ENCODE measurements around the gene LINGO4. TPM values are rescaled to one million over a fixed set of nuclear protein-coding genes. Genes with fewer than 3 reads are reported as not detected.
"Not testable (repeated sequence)": the region's sequence is repeated elsewhere in the genome, so short reads cannot be mapped to it uniquely, and the experiment has no call there.

The LINGO4 gene
- polyA plus RNA-seq, 3 donors: not detected

GRCh38 chr1:151782026-151782425 lies 23.2 kb downstream of the LINGO4 start:
- DNase-seq: not testable (repeated sequence)

GRCh38 chr1:151780736-151781135 lies 24.5 kb downstream of the LINGO4 start:
- not testable (repeated sequence) for DNase-seq

GRCh38 chr1:151779852-151780251 lies 25.4 kb downstream of the LINGO4 start:
- DNase-seq: no peak

- DNase-seq: no peak
Measured at GRCh38 chr1:151777317-151777716, 27.9 kb downstream of the LINGO4 start.

GRCh38 chr1:151776665-151777062 lies 28.6 kb downstream of the LINGO4 start:
- no peak for DNase-seq

GRCh38 chr1:151775894-151776664 lies 29.1 kb downstream of the LINGO4 start:
- no peak for DNase-seq

- DNase-seq: no peak
Measured at GRCh38 chr1:151774256-151774922, 30.8 kb downstream of the LINGO4 start.

- DNase-seq: no peak
Measured at GRCh38 chr1:151773702-151774101, 31.5 kb downstream of the LINGO4 start.

- DNase-seq: not testable (repeated sequence)
Measured at GRCh38 chr1:151769270-151769669, 35.9 kb downstream of the LINGO4 start.

GRCh38 chr1:151768351-151769066 lies 36.7 kb downstream of the LINGO4 start:
- peak; percentile 15 for DNase-seq

GRCh38 chr1:151763990-151764389 lies 41.2 kb downstream of the LINGO4 start:
- no peak for DNase-seq

- peak; percentile 84 for DNase-seq
Measured at GRCh38 chr1:151762941-151763921, 42.0 kb downstream of the LINGO4 start, which contains the start of gene MRPL9. Gene MRPL9, minus strand, starts transcription at chr1:151763496. Its CDS starts 17 bp downstream, at chr1:151763479.

- no peak for DNase-seq
Measured at GRCh38 chr1:151760597-151761385, 44.4 kb downstream of the LINGO4 start.

GRCh38 chr1:151759241-151759640 lies 46.0 kb downstream of the LINGO4 start:
- DNase-seq: no peak

GRCh38 chr1:151756291-151756690 lies 48.9 kb downstream of the LINGO4 start:
- no peak for DNase-seq

Other genes with a start within 250 kb of the LINGO4 start
- 10 to 100 TPM; 18.4 to 28.1 (median 27.0) TPM for gene SNX27, start 193.4 kb downstream of the LINGO4 start, polyA plus RNA-seq (ENCODE audit: insufficient read length in 3 of 3)
- under 1 TPM; 0.53 to 0.61 (median 0.58) TPM for gene CELF3, start 88.6 kb downstream of the LINGO4 start, polyA plus RNA-seq (ENCODE audit: insufficient read length in 3 of 3)
- under 1 TPM in 1 of 3 donors, not detected in 2; 0.24 TPM for gene RIIAD1, start 83.9 kb downstream of the LINGO4 start, polyA plus RNA-seq (ENCODE audit: insufficient read length in 3 of 3)
- 100 to 1,000 TPM; 116 to 122 (median 116) TPM for gene MRPL9, start 41.9 kb downstream of the LINGO4 start, polyA plus RNA-seq (ENCODE audit: insufficient read length in 3 of 3)
- 10 to 100 TPM in 1 of 3 donors, 1 to 10 TPM in 2; 8.1 to 13.2 (median 8.4) TPM for gene TDRKH, start 14.9 kb downstream of the LINGO4 start, polyA plus RNA-seq (ENCODE audit: insufficient read length in 3 of 3)
- gene RORC, start 26.4 kb upstream of the LINGO4 start, polyA plus RNA-seq (ENCODE audit: insufficient read length in 3 of 3): 1 to 10 TPM in 1 of 3 donors, under 1 TPM in 2; 0.65 to 1.3 (median 0.94) TPM
- gene C2CD4D, start 34.4 kb upstream of the LINGO4 start, polyA plus RNA-seq (ENCODE audit: insufficient read length in 3 of 3): under 1 TPM; 0.16 to 0.35 (median 0.23) TPM
- gene THEM5, start 48.3 kb upstream of the LINGO4 start, polyA plus RNA-seq (ENCODE audit: insufficient read length in 3 of 3): 1 to 10 TPM in 1 of 3 donors, under 1 TPM in 2; 0.46 to 1.2 (median 0.92) TPM
- gene THEM4, start 104.1 kb upstream of the LINGO4 start, polyA plus RNA-seq (ENCODE audit: insufficient read length in 3 of 3): 10 to 100 TPM; 16.0 to 50.2 (median 40.5) TPM
- gene S100A10, start 188.4 kb upstream of the LINGO4 start, polyA plus RNA-seq (ENCODE audit: insufficient read length in 3 of 3): 100 to 1,000 TPM; 181 to 241 (median 215) TPM
- gene S100A11, start 231.6 kb upstream of the LINGO4 start, polyA plus RNA-seq (ENCODE audit: insufficient read length in 3 of 3): 100 to 1,000 TPM; 202 to 295 (median 229) TPM

Measured in renal pelvis (tissue), 4 donors.